Natural killer cell (primary cell): ENCODE measurements around the gene SSBP2. TPM values are rescaled to one million over a fixed set of nuclear protein-coding genes. Genes with fewer than 3 reads are reported as not detected.

ENCODE experiments used
- ATAC-seq, 3 donors: fragments of 150-1000 bp in 2 of 3; fragments of 200-7000 bp in 1 of 3; cut with Tn5 transposase; 1 replicate in 1 of 3; 2 replicates in 2 of 3; pipeline ENCODE4 v1.10.0; 2021; ENCODE audit warnings: mild to moderate bottlenecking in 2 of 3, moderate library complexity in 2 of 3
- DNase-seq, 2 donors: peaks; one replicate each; pipeline versions ENCODE4 v3.0.0 to v3.0.0-alpha.2; 2013 to 2021; ENCODE audit warnings: mixed read lengths in 1 of 2
- H3K27ac ChIP-seq: one replicate; pipeline ENCODE4 v1.5.1; 2013; ENCODE audit warnings: mild to moderate bottlenecking, low read length
- H3K27me3 ChIP-seq: one replicate; pipeline ENCODE4 v1.6.1; 2013; ENCODE audit warnings: low read length; ENCODE audit not compliant: control insufficient read depth, insufficient read depth
- H3K36me3 ChIP-seq: one replicate; pipeline ENCODE4 v1.6.1; 2013; ENCODE audit warnings: low read length; ENCODE audit not compliant: control insufficient read depth, insufficient read depth
- H3K4me1 ChIP-seq: one replicate; pipeline ENCODE4 v1.6.1; 2013; ENCODE audit warnings: low read length; ENCODE audit not compliant: control insufficient read depth, insufficient read depth
- H3K4me3 ChIP-seq: one replicate; pipeline ENCODE4 v1.5.1; 2013; ENCODE audit warnings: low read length
- H3K9me3 ChIP-seq: one replicate; pipeline ENCODE4 v1.6.1; 2013; ENCODE audit warnings: low read length; ENCODE audit not compliant: control insufficient read depth, insufficient read depth
- H3K27ac Mint-ChIP-seq, 2 donors: one replicate each; pipeline ENCODE4 v1.8.0; 2022; ENCODE audit warnings: mild to moderate bottlenecking in 2 of 2, mixed read lengths in 2 of 2, moderate library complexity in 1 of 2
- H3K27me3 Mint-ChIP-seq, 2 donors: one replicate each; pipeline ENCODE4 v1.8.0; 2022; ENCODE audit warnings: low read depth in 2 of 2, mixed read lengths in 2 of 2
- H3K36me3 Mint-ChIP-seq: one replicate; pipeline ENCODE4 v1.8.0; 2022; ENCODE audit warnings: mixed read lengths
- H3K4me1 Mint-ChIP-seq, 2 donors: one replicate each; pipeline ENCODE4 v1.8.0; 2022; ENCODE audit warnings: mixed read lengths in 2 of 2
- H3K4me3 Mint-ChIP-seq: one replicate; pipeline ENCODE4 v1.8.0; 2022; ENCODE audit warnings: mild to moderate bottlenecking, moderate library complexity, mixed read lengths
- H3K9me3 Mint-ChIP-seq, 2 donors: one replicate each; pipeline ENCODE4 v1.8.0; 2022; ENCODE audit warnings: mixed read lengths in 2 of 2
- WGBS: methylation state at CpG from one replicate; pipeline ENCODE4 v1.1.7; 2013; ENCODE audit warnings: missing lambda C conversion rate; ENCODE audit not compliant: insufficient coverage; 5-methylcytosine and 5-hydroxymethylcytosine counted together
- intact Hi-C: fragments of 100-400 bp; cut with micrococcal nuclease; formaldehyde crosslinking; loops from one replicate; pipeline ENCODE4 v1.14.2; 2022
- total RNA-seq, 4 donors: library from RNA; stranded (reverse); fragments of 120-200 nt in 1 of 4; gene quantifications; one replicate each; pipeline versions ENCODE4 v1.2.3 to v1.2.4, GENCODE V29; 2013 to 2022
- TF ChIP-seq, protein P1 (sequence below): fragments of 200-600 bp; IDR thresholded peaks from one replicate; pipeline ENCODE4 v1.8.0; 2022; ENCODE audit warnings: antibody characterized with exemption

Gene SSBP2
- total RNA-seq, 3 donors from 2014 or later (not counting 1 experiment from before 2014, with no cell fraction given), result 13.1 to 17.3 (median 14.8) TPM

DNA sequence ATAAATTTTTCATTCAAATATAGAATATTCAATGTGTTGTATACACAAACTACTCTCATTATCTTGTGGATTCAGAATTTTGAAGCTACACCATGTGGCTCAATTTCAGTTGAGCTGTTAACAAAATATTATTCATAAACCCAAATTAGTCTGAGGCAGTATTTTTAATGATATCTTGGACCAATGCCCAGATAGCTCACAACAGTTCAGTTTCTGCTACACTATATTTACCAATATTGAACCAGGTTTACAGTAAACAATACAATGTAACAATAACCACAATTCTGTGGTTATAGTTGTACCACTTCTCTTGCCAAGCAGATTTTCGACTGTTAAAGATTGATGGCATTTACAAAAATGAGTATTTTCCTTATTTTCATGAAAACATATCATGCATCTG lies 99.9 kb downstream of the SSBP2 start:
- no peaks in the 10 kb centered on the region for H3K36me3 Mint-ChIP-seq
- ATAC-seq (no peak), DNase-seq (no peak)
- H3K4me3 Mint-ChIP-seq, result no peak overlapping the region
- WGBS, result 40% methylated on average over 1 of the region's 1 CpG
- no peak overlapping the region for H3K27ac ChIP-seq
- H3K9me3 ChIP-seq, result no peaks in the 10 kb centered on the region
- H3K4me3 ChIP-seq, result no peak overlapping the region
- intact Hi-C loops, result no loop called here
- H3K27ac Mint-ChIP-seq, result no peak overlapping the region
- H3K36me3 ChIP-seq, result no peaks in the 10 kb centered on the region
- TF ChIP-seq, protein P1, sequence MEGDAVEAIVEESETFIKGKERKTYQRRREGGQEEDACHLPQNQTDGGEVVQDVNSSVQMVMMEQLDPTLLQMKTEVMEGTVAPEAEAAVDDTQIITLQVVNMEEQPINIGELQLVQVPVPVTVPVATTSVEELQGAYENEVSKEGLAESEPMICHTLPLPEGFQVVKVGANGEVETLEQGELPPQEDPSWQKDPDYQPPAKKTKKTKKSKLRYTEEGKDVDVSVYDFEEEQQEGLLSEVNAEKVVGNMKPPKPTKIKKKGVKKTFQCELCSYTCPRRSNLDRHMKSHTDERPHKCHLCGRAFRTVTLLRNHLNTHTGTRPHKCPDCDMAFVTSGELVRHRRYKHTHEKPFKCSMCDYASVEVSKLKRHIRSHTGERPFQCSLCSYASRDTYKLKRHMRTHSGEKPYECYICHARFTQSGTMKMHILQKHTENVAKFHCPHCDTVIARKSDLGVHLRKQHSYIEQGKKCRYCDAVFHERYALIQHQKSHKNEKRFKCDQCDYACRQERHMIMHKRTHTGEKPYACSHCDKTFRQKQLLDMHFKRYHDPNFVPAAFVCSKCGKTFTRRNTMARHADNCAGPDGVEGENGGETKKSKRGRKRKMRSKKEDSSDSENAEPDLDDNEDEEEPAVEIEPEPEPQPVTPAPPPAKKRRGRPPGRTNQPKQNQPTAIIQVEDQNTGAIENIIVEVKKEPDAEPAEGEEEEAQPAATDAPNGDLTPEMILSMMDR, result no peak
- no peaks in the 10 kb centered on the region for H3K9me3 Mint-ChIP-seq
- no peaks in the 10 kb centered on the region for H3K4me1 ChIP-seq
- H3K27me3 ChIP-seq, result no peaks in the 10 kb centered on the region
- no peaks in the 10 kb centered on the region for H3K27me3 Mint-ChIP-seq
- peaks cover 0 to 6% of the 10 kb centered on the region in 2 donors for H3K4me1 Mint-ChIP-seq

DNA sequence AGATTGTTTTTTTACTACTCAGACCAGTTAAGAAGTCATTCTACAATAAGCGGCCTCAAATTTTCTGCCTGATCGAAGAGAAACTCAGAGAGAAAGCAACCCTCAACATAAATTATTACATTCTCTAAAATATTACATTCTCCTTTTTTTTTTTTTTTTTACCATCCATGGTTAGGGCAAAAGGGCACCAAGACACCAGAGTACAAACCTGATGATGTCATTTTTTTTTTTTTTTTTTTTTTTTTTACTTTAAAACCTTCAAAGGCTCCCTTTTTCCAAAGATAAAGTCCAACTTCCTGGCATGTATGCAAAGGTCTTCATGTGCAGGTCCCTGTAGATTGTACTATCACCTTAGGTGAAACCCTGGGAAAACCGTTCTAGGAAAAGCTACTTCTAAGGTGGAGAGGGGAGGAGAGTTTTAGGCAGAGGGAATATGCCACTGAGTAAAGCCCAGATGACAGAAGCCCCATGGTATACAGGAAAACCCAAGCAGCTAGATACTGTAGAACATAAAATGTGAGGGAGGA lies 104.4 kb downstream of the SSBP2 start:
- TF ChIP-seq, protein P1, result no peak
- Mint-ChIP-seq H3K36me3 (no peaks in the 10 kb centered on the region), H3K4me1 (peaks cover 0 to 4% of the 10 kb centered on the region in 2 donors), H3K27me3 (no peaks in the 10 kb centered on the region), H3K9me3 (no peaks in the 10 kb centered on the region), H3K4me3 (no peak overlapping the region), H3K27ac (no peak overlapping the region)
- H3K9me3 ChIP-seq, result no peaks in the 10 kb centered on the region
- intact Hi-C loops, result no loop called here
- no peaks in the 10 kb centered on the region for H3K27me3 ChIP-seq
- H3K36me3 ChIP-seq, result no peaks in the 10 kb centered on the region
- no peaks in the 10 kb centered on the region for H3K4me1 ChIP-seq
- DNase-seq (no peak), ATAC-seq (no peak)
- H3K27ac ChIP-seq, result no peak overlapping the region
- 97% methylated on average over 3 of the region's 3 CpGs for WGBS
- H3K4me3 ChIP-seq, result no peak overlapping the region

DNA sequence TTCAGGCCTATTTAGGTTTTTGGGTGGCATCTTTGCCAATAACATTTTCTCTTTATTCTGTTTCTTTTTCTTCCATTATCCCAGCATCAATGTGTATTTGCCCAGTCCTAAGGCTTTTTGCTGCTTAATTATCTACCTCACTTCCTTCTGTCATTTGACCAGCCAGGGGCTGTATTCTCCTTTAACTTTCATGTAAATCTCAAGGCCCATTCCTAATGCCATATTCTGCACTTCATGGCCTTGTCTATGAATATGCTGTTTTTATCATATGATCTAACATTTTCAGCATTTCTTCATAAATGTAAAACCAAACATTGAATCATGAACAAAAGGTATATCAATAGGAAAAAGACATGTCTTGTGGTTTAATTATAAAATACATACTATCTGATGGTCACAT lies 108.7 kb downstream of the SSBP2 start:
- H3K4me3 Mint-ChIP-seq, result no peak overlapping the region
- H3K27ac Mint-ChIP-seq, result no peak overlapping the region
- Histone ChIP-seq H3K27ac (no peak overlapping the region), H3K9me3 (no peaks in the 10 kb centered on the region), H3K4me3 (no peak overlapping the region), H3K36me3 (no peaks in the 10 kb centered on the region), H3K4me1 (no peaks in the 10 kb centered on the region), H3K27me3 (no peaks in the 10 kb centered on the region)
- no peaks in the 10 kb centered on the region for H3K4me1 Mint-ChIP-seq
- TF ChIP-seq, protein P1, result no peak
- no peaks in the 10 kb centered on the region for H3K27me3 Mint-ChIP-seq
- no peaks in the 10 kb centered on the region for H3K9me3 Mint-ChIP-seq
- no peaks in the 10 kb centered on the region for H3K36me3 Mint-ChIP-seq
- DNase-seq (no peak), ATAC-seq (no peak)
- intact Hi-C loops, result no loop called here

DNA sequence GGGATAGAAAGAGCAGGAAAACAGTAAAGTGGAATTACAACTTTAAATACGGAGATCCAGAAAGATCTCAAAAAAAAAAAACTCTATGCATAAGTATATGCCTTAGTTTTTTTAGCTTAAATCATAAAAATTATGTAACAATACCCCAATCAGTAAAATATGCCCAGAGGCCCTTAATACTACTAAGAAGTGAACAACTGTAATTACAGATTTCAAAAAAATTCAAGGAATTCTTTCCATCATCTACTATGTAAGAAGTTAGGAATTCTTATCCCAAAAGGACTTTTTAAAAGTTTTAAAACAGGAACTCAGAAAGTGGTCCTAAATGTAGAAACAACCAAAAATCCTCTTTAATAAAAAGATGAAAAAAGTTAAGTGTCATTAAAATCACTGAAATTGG lies 111.3 kb downstream of the SSBP2 start:
- Mint-ChIP-seq H3K27ac (no peak overlapping the region), H3K36me3 (no peaks in the 10 kb centered on the region), H3K27me3 (no peaks in the 10 kb centered on the region), H3K4me3 (no peak overlapping the region), H3K9me3 (no peaks in the 10 kb centered on the region), H3K4me1 (no peaks in the 10 kb centered on the region)
- no peak overlapping the region for H3K27ac ChIP-seq
- ATAC-seq (no peak), DNase-seq (no peak)
- WGBS, result no CpG with 5 or more reads among the region's 1 CpG
- TF ChIP-seq, protein P1, result no peak
- H3K27me3 ChIP-seq, result no peaks in the 10 kb centered on the region
- H3K9me3 ChIP-seq, result no peaks in the 10 kb centered on the region
- intact Hi-C loops, result no loop called here
- no peaks in the 10 kb centered on the region for H3K4me1 ChIP-seq
- H3K4me3 ChIP-seq, result no peak overlapping the region
- H3K36me3 ChIP-seq, result no peaks in the 10 kb centered on the region
